CD4-positive, alpha-beta T cell (primary cell): ENCODE measurements around the gene SNCG. TPM values are rescaled to one million over a fixed set of nuclear protein-coding genes. Genes with fewer than 3 reads are reported as not detected.
"Not testable (repeated sequence)": the region's sequence is repeated elsewhere in the genome, so short reads cannot be mapped to it uniquely, and the experiment has no call there.

Experiments used
- ATAC-seq: fragments of 200-7000 bp; cut with Tn5 transposase; one replicate; pipeline ENCODE4 v1.10.0; 2022; ENCODE audit warnings: mild to moderate bottlenecking; ENCODE audit not compliant: poor library complexity
- CTCF ChIA-PET: fragments of 350-600 bp; sonication (Branson Sonifier 250); formaldehyde crosslinking; loops from one replicate; lab custom pipeline; 2021; ENCODE audit warnings: antibody characterized with exemption, inconsistent platforms; lab: Charles Lee
- POLR2A ChIA-PET: fragments of 350-600 bp; sonication (Branson Sonifier 250); formaldehyde crosslinking; loops from one replicate; lab custom pipeline; 2021; ENCODE audit warnings: antibody characterized with exemption, inconsistent platforms; lab: Charles Lee
- DNase-seq, 14 experiments: peaks; one replicate each; pipeline ENCODE4 v3.0.0-alpha.2; 2013 to 2020; ENCODE audit warnings: mixed read lengths in 2 of 14
- H3K27ac ChIP-seq, 2 donors: one replicate each; pipeline versions ENCODE4 v1.5.1 to v1.7.0; 2013; ENCODE audit warnings: low read length in 2 of 2, low read depth in 1 of 2, mild to moderate bottlenecking in 1 of 2
- H3K27me3 ChIP-seq, 2 experiments: 1 replicate in 1 of 2; 2 replicates in 1 of 2; pipeline versions ENCODE4 v1.6.1 to v1.7.0; 2013; ENCODE audit warnings: low read length in 2 of 2, control low read depth in 1 of 2, mild to moderate bottlenecking in 1 of 2, moderate library complexity in 1 of 2; ENCODE audit not compliant: insufficient read depth in 2 of 2, control insufficient read depth in 1 of 2
- H3K36me3 ChIP-seq: one replicate; pipeline ENCODE4 v1.6.1; 2013; ENCODE audit warnings: low read length, control low read depth; ENCODE audit not compliant: insufficient read depth
- H3K4me1 ChIP-seq: one replicate; pipeline ENCODE4 v1.6.1; 2013; ENCODE audit warnings: low read length, control low read depth; ENCODE audit not compliant: insufficient read depth
- H3K4me3 ChIP-seq: one replicate; pipeline ENCODE4 v1.5.1; 2013; ENCODE audit warnings: mild to moderate bottlenecking, low read length, moderate library complexity
- H3K9me3 ChIP-seq, 2 experiments: 1 replicate in 1 of 2; 2 replicates in 1 of 2; pipeline versions ENCODE4 v1.6.1 to v1.7.0; 2013; ENCODE audit warnings: low read length in 2 of 2, mild to moderate bottlenecking in 2 of 2, control low read depth in 1 of 2, moderate library complexity in 1 of 2; ENCODE audit not compliant: control insufficient read depth in 1 of 2, insufficient read depth in 1 of 2
- H3K27ac Mint-ChIP-seq: one replicate; pipeline ENCODE4 v1.8.0; 2020; ENCODE audit warnings: mixed read lengths
- H3K27me3 Mint-ChIP-seq: one replicate; pipeline ENCODE4 v1.8.0; 2021; ENCODE audit warnings: mixed read lengths
- H3K36me3 Mint-ChIP-seq: one replicate; pipeline ENCODE4 v1.8.0; 2021; ENCODE audit warnings: low read depth, mixed read lengths
- H3K4me1 Mint-ChIP-seq: one replicate; pipeline ENCODE4 v1.8.0; 2021; ENCODE audit warnings: low read depth, mixed read lengths
- H3K4me3 Mint-ChIP-seq: one replicate; pipeline ENCODE4 v1.8.0; 2020; ENCODE audit warnings: mild to moderate bottlenecking, mixed read lengths
- H3K9me3 Mint-ChIP-seq: one replicate; pipeline ENCODE4 v1.8.0; 2020; ENCODE audit warnings: mixed read lengths
- intact Hi-C, 2 experiments: fragments of 100-400 bp; cut with DNase I in 1 of 2; cut with micrococcal nuclease in 1 of 2; formaldehyde crosslinking; loops; one replicate each; pipeline versions ENCODE4 v1.15.1 to v1.9.0; 2023 to 2025; cut with DNase I, micrococcal nuclease
- total RNA-seq, 174 experiments: library from RNA in 2 of 174; stranded (reverse) in 2 of 174; gene quantifications; one replicate each; pipeline ENCODE4 v1.2.3 and lab custom pipeline; 2021 to 2026
- TF ChIP-seq, protein P1 (sequence below): fragments of 200-600 bp; IDR thresholded peaks from one replicate; pipeline ENCODE4 v1.8.0; 2022; ENCODE audit warnings: antibody characterized with exemption, mild to moderate bottlenecking

The SNCG gene
- total RNA-seq, 2 experiments from 2014 or later = not detected

DNA sequence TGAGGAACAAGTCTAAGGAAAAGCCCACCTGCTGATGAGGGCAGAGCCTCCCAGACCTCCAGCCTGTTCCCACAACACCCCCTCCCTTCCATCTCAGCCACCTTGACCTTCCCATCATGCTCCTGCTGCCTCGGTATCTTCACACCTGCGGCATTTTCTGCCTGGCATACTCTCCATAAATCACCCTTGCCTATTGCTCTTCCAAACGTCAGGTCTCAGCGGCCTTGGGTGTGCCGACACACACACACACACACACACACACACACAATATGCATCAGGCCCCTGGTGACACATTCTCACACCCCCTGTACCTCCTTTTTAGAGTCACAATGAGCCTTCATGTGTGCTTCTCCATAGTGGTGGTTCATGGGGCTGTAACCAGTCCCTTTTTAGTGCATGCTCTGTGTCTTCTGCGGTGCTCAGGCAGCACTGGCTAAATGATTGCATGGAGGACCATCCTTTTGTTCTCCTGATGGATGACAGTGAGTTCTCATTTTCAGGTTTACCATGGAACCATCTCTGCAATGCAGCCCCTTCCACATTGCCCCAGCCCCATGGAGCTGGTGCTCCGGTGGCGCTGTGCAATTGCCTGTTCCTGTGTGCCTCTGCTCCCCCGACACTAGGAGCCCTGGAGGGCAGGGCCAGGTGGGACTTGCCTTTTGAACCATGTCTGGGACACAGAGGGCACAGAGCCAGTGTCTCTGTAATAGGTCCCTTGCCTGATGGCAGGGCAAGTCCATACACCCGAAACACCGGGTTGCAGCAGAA is 14.4 kb downstream of the SNCG start:
- H3K4me3 Mint-ChIP-seq = peak overlapping the region; percentile 76
- H3K9me3 Mint-ChIP-seq = no peaks in the 10 kb centered on the region
- no peak for ATAC-seq
- POLR2A ChIA-PET = no interaction called here
- CTCF ChIA-PET = no interaction called here
- Histone ChIP-seq H3K27ac (no peak overlapping the region), H3K27me3 (no peaks in the 10 kb centered on the region), H3K9me3 (no peaks in the 10 kb centered on the region), H3K4me3 (no peak overlapping the region), H3K4me1 (peaks cover 43% of the 10 kb centered on the region), H3K36me3 (no peaks in the 10 kb centered on the region)
- no peaks in the 10 kb centered on the region for H3K36me3 Mint-ChIP-seq
- H3K27ac Mint-ChIP-seq = peak overlapping the region; percentile 93
- DNase-seq = peak in 1 of 14 experiments; percentile 34
- TF ChIP-seq, protein P1, sequence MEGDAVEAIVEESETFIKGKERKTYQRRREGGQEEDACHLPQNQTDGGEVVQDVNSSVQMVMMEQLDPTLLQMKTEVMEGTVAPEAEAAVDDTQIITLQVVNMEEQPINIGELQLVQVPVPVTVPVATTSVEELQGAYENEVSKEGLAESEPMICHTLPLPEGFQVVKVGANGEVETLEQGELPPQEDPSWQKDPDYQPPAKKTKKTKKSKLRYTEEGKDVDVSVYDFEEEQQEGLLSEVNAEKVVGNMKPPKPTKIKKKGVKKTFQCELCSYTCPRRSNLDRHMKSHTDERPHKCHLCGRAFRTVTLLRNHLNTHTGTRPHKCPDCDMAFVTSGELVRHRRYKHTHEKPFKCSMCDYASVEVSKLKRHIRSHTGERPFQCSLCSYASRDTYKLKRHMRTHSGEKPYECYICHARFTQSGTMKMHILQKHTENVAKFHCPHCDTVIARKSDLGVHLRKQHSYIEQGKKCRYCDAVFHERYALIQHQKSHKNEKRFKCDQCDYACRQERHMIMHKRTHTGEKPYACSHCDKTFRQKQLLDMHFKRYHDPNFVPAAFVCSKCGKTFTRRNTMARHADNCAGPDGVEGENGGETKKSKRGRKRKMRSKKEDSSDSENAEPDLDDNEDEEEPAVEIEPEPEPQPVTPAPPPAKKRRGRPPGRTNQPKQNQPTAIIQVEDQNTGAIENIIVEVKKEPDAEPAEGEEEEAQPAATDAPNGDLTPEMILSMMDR = no peak
- intact Hi-C loops = loop anchor here in 1 of 2 experiments (5.0 to 10.0 kb wide), 3 partner anchors 215 to 438 kb away; partner anchors contain the start of gene BMPR1A
- H3K4me1 Mint-ChIP-seq = peaks cover 27% of the 10 kb centered on the region
- H3K27me3 Mint-ChIP-seq = no peaks in the 10 kb centered on the region

DNA sequence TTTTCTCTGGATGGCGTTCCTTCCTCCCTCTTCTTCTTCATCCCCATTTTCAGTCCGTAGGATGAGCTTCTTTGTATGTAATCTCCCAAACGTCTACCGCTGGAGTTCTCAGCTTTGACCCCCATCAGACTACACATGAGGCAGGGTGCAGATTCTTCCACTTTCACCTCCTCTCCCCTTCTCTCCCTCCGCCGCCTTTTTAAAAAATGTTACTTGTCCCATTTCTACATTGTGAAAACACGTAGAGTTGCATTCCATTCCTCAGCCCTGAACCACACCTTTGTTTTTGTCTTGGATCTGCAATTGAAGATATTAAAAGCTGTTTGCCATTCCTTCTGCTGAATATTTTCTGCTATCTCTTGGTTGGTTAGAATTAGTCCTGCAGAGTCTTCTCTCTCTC is 16.1 kb downstream of the SNCG start:
- no peak overlapping the region for H3K27ac ChIP-seq
- CTCF ChIA-PET = no interaction called here
- H3K9me3 Mint-ChIP-seq = no peaks in the 10 kb centered on the region
- H3K9me3 ChIP-seq = no peaks in the 10 kb centered on the region
- peaks cover 23% of the 10 kb centered on the region for H3K4me1 Mint-ChIP-seq
- no peak overlapping the region for H3K4me3 Mint-ChIP-seq
- H3K27me3 Mint-ChIP-seq = no peaks in the 10 kb centered on the region
- H3K36me3 ChIP-seq = no peaks in the 10 kb centered on the region
- no peak for DNase-seq
- TF ChIP-seq, protein P1 = no peak
- intact Hi-C loops = loop anchor here in 1 of 2 experiments (5.0 to 10.0 kb wide), 3 partner anchors 217 to 440 kb away; partner anchors contain the start of gene BMPR1A
- peaks cover 26% of the 10 kb centered on the region for H3K4me1 ChIP-seq
- POLR2A ChIA-PET = no interaction called here
- H3K4me3 ChIP-seq = no peak overlapping the region
- no peak overlapping the region for H3K27ac Mint-ChIP-seq
- ATAC-seq = no peak
- H3K27me3 ChIP-seq = no peaks in the 10 kb centered on the region
- no peaks in the 10 kb centered on the region for H3K36me3 Mint-ChIP-seq

DNA sequence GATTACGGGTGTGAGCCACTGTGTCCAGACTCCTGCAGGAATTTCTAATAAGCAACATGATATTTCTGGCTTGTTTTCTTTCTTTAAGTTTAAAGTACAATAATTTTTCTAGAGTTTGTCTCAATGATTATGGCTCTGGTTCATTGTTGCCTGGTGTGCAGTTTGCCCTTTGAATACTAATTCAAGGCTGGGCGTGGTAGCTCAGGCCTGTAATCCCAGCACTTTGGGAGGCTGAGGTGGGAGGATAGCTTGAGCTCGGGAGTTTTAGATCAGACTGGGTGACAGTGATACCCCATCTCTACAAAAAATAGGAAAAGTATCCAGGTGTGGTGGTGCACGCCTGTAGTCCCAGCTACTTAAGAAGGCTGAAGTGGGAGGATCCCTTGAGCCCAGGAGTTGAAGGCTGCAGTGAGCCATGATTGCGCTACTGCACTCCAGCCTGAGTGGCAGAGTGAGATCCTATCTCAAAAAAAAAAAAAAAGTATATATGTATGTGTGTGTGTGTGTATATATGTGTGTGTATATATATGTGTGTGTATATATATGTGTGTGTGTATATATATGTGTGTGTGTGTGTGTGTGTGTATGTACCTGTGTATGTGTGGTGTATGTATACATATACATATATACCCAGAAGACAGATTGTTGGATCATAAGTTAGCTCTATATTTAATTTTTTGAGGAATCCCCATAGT is 18.1 kb downstream of the SNCG start:
- no peaks in the 10 kb centered on the region for H3K27me3 ChIP-seq
- no peaks in the 10 kb centered on the region for H3K36me3 Mint-ChIP-seq
- H3K4me1 ChIP-seq = peaks cover 8% of the 10 kb centered on the region
- H3K4me3 Mint-ChIP-seq = no peak overlapping the region
- H3K27me3 Mint-ChIP-seq = no peaks in the 10 kb centered on the region
- ATAC-seq (no peak), DNase-seq (no peak)
- no peak overlapping the region for H3K27ac Mint-ChIP-seq
- no peaks in the 10 kb centered on the region for H3K36me3 ChIP-seq
- H3K27ac ChIP-seq = no peak overlapping the region
- no peaks in the 10 kb centered on the region for H3K9me3 ChIP-seq
- POLR2A ChIA-PET = no interaction called here
- peaks cover 10% of the 10 kb centered on the region for H3K4me1 Mint-ChIP-seq
- H3K9me3 Mint-ChIP-seq = no peaks in the 10 kb centered on the region
- CTCF ChIA-PET = no interaction called here
- H3K4me3 ChIP-seq = no peak overlapping the region
- TF ChIP-seq, protein P1 = no peak
- intact Hi-C loops = loop anchor here in 1 of 2 experiments (10.0 kb wide), 1 partner anchor 442 kb away; no protein-coding TSS in a partner anchor

DNA sequence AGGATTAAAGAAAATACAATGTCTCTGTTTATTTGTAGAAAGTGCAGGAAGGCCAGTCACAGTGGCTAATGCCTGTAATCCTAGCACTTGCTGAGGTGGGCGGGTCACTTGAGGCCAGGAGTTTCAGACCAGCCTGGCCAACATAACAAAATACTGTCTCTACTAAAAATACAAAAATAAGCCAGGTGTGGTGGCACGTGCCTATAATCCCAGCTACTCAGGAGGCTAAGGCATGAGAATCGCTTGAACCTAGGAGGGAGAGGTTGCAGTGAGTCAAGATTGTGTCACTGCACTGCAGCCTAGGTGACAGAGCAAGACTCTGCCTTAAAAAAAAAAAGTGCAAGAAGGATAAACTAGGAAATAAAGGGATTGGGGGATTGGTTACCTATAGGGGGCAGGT is 20.1 kb downstream of the SNCG start:
- CTCF ChIA-PET, H3K4me1 Mint-ChIP-seq, H3K4me3 ChIP-seq, H3K27me3 Mint-ChIP-seq, DNase-seq, H3K27ac Mint-ChIP-seq, H3K9me3 Mint-ChIP-seq, H3K27me3 ChIP-seq, H3K27ac ChIP-seq, H3K36me3 Mint-ChIP-seq, H3K4me3 Mint-ChIP-seq, H3K4me1 ChIP-seq, ATAC-seq, H3K36me3 ChIP-seq, H3K9me3 ChIP-seq: not testable (repeated sequence)
- intact Hi-C loops = loop anchor here in 1 of 2 experiments (10.0 kb wide), 1 partner anchor 444 kb away; no protein-coding TSS in a partner anchor
- POLR2A ChIA-PET = interaction anchor here (0.6 kb wide), 1 partner anchor 122 kb away, joined by 3 read pairs; no protein-coding TSS in a partner anchor
